Measurements from ENCODE around the gene STAT6. TPM values are rescaled to one million over a fixed set of nuclear protein-coding genes. Genes with fewer than 3 reads are reported as not detected.

Gene STAT6
- total RNA-seq, 1 experiment from 2014 or later: 122 TPM

- Histone ChIP-seq H4K20me1 (ENCODE audit: insufficient read depth) (0 out of 2 replicates have a peak, but pooled peaks cover 3% of the 10 kb centered on the region), H3K27me3 (ENCODE audit: insufficient read depth, low read depth) (no peaks in the 10 kb centered on the region), H3K9me2 (ENCODE audit: insufficient read depth) (no peaks in the 10 kb centered on the region), H3K4me2 (no peak overlapping the region), H3K36me3 (ENCODE audit: low read depth) (no peaks in the 10 kb centered on the region), H3K4me3 (no peak overlapping the region), H2AFZ (no peak overlapping the region), H3F3A (ENCODE audit: insufficient read depth, low read depth) (peaks cover 26% of the 10 kb centered on the region), H3K9me3 (ENCODE audit: insufficient read depth, low read depth) (no peaks in the 10 kb centered on the region), H3K79me2 (ENCODE audit: low read depth) (no peaks in the 10 kb centered on the region), H3K4me1 (replicated peaks; ENCODE audit: insufficient read depth) (no peaks in the 10 kb centered on the region), H3K27ac (no peak overlapping the region)
- intact Hi-C loops (cut with micrococcal nuclease; ENCODE audit: unreplicated experiment): no loop called here
- ChIA-PET CTCF (interaction anchor here (0.6 to 0.7 kb wide), 2 partner anchors 20 to 21 kb away, joined by 3 to 9 read pairs; no protein-coding TSS in a partner anchor), POLR2A (ENCODE audit: unreplicated experiment) (interaction anchor here (0.5 to 0.7 kb wide), 2 partner anchors 37 to 902 kb away, joined by 3 to 4 read pairs; partner anchors contain the start of gene SMARCC2)
- no peak for DNase-seq
- TF ChIP-seq EZH2 (IDR thresholded peaks at IDR 0.05; ENCODE audit: low read depth): no peak
- TF ChIP-seq CTCF (conservative IDR thresholded peaks at IDR 0.05): no peak
- no TSS peak for BruUV-seq (replicated peaks)
Observed at GRCh38 chr12:57091638-57092528, 19.3 kb downstream of the STAT6 start.

- Histone ChIP-seq H3K36me3 (ENCODE audit: low read depth) (no peaks in the 10 kb centered on the region), H3K4me2 (no peak overlapping the region), H3K4me1 (replicated peaks; ENCODE audit: insufficient read depth) (no peaks in the 10 kb centered on the region), H3K9me3 (ENCODE audit: insufficient read depth, low read depth) (no peaks in the 10 kb centered on the region), H3K9me2 (ENCODE audit: insufficient read depth) (no peaks in the 10 kb centered on the region), H3F3A (ENCODE audit: insufficient read depth, low read depth) (peaks cover 31% of the 10 kb centered on the region), H3K79me2 (ENCODE audit: low read depth) (no peaks in the 10 kb centered on the region), H3K4me3 (no peak overlapping the region), H4K20me1 (ENCODE audit: insufficient read depth) (0 out of 2 replicates have a peak, but pooled peaks cover 3% of the 10 kb centered on the region), H3K27me3 (ENCODE audit: insufficient read depth, low read depth) (no peaks in the 10 kb centered on the region), H3K27ac (no peak overlapping the region), H2AFZ (no peak overlapping the region)
- no TSS peak for BruUV-seq (replicated peaks)
- intact Hi-C loops (cut with micrococcal nuclease; ENCODE audit: unreplicated experiment): no loop called here
- no peak for DNase-seq
- POLR2A ChIA-PET (ENCODE audit: unreplicated experiment): interaction anchor here (0.5 kb wide), 1 partner anchor 902 kb away, joined by 3 read pairs; the partner anchor contains the start of gene SMARCC2
- CTCF ChIA-PET: no interaction called here
- TF ChIP-seq CTCF (conservative IDR thresholded peaks at IDR 0.05) (no peak), EZH2 (IDR thresholded peaks at IDR 0.05; ENCODE audit: low read depth) (no peak)
Observed at GRCh38 chr12:57090924-57091637, 20.1 kb downstream of the STAT6 start.

- H3K4me1 ChIP-seq (replicated peaks; ENCODE audit: insufficient read depth): peaks cover 5% of the 10 kb centered on the region; the same call in 1 of the 2 replicates
- H3K9me2 ChIP-seq (ENCODE audit: insufficient read depth): no peaks in the 10 kb centered on the region
- intact Hi-C loops (cut with micrococcal nuclease; ENCODE audit: unreplicated experiment): no loop called here
- no TSS peak for BruUV-seq (replicated peaks)
- no peaks in the 10 kb centered on the region for H3K9me3 ChIP-seq (ENCODE audit: insufficient read depth, low read depth)
- H3K27me3 ChIP-seq (ENCODE audit: insufficient read depth, low read depth): no peaks in the 10 kb centered on the region
- no peaks in the 10 kb centered on the region for H3K79me2 ChIP-seq (ENCODE audit: low read depth)
- no peak for DNase-seq
- H3F3A ChIP-seq (ENCODE audit: insufficient read depth, low read depth): peaks cover 27% of the 10 kb centered on the region
- H4K20me1 ChIP-seq (ENCODE audit: insufficient read depth): 0 out of 2 replicates have a peak, but pooled peaks cover 3% of the 10 kb centered on the region
- H3K36me3 ChIP-seq (ENCODE audit: low read depth): no peaks in the 10 kb centered on the region
- H3K4me3 ChIP-seq: no peak overlapping the region
- H2AFZ ChIP-seq: no peak overlapping the region
- ChIA-PET CTCF (interaction anchor here (0.9 kb wide), 1 partner anchor 21 kb away, joined by 3 read pairs; no protein-coding TSS in a partner anchor), POLR2A (ENCODE audit: unreplicated experiment) (interaction anchor here (0.5 to 0.7 kb wide), 2 partner anchors 29 to 513 kb away, joined by 4 to 19 read pairs; no protein-coding TSS in a partner anchor)
- no peak overlapping the region for H3K4me2 ChIP-seq
- H3K27ac ChIP-seq: no peak overlapping the region
- TF ChIP-seq EZH2 (IDR thresholded peaks at IDR 0.05; ENCODE audit: low read depth): no peak
- no peak for TF ChIP-seq CTCF (conservative IDR thresholded peaks at IDR 0.05)
Observed at GRCh38 chr12:57090490-57090889, 20.7 kb downstream of the STAT6 start.
